Measurements from ENCODE around the gene FAAH. TPM values are rescaled to one million over a fixed set of nuclear protein-coding genes. Genes with fewer than 3 reads are reported as not detected.

FAAH gene
- total RNA-seq = 1 to 10 TPM; 3.5 to 6.2 TPM

DNA sequence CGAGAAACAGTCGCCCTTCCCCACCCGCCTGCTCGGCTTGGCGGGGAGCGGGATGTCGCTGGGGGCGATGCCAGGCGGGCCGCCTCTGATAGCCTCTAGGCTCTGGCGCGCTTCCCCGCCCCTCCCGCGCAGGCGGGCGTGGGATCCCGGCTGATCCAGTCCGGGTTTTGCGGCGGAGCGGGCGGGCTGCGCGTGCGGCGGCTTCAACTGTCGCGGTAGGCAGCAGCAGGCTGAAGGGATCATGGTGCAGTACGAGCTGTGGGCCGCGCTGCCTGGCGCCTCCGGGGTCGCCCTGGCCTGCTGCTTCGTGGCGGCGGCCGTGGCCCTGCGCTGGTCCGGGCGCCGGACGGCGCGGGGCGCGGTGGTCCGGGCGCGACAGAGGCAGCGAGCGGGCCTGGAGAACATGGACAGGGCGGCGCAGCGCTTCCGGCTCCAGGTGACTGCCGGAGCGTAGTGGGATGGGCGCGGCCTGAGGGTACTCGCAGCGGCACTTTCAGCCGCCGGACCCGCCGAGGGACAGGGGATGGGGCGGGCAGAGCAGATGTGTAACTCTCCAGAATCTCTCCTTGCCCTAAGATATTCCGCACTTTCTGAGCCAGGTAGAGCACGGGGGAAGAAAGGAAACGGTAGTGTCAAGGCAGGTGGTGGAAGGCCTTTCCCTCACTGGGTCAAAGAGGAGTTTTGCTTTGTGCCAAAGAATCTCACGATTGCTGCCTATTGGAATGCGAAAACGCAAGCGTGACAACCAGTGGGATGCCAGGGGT, at the start of gene FAAH:
Gene FAAH (plus strand): TSS at position 210 of the 764 bp plus-strand sequence. CDS start 32 bp downstream, at position 242.

Other genes with a start within 250 kb of the FAAH start
- gene TSPAN1, start 219.2 kb upstream of the FAAH start, total RNA-seq = not detected
- not detected for gene P3R3URF, start 217.8 kb upstream of the FAAH start, total RNA-seq
- 10 to 100 TPM; 29.2 to 31.4 TPM for gene POMGNT1, start 195.9 kb upstream of the FAAH start, total RNA-seq
- under 1 TPM; 0.15 to 0.24 TPM for gene LURAP1, start 191.0 kb upstream of the FAAH start, total RNA-seq
- 10 to 100 TPM; 33.0 to 34.7 TPM for gene RAD54L, start 146.6 kb upstream of the FAAH start, total RNA-seq
- 10 to 100 TPM; 38.7 to 39.2 TPM for gene LRRC41, start 90.7 kb upstream of the FAAH start, total RNA-seq
- gene UQCRH, start 90.6 kb upstream of the FAAH start, total RNA-seq = 100 to 1,000 TPM; 260 to 268 TPM
- 10 to 100 TPM; 20.5 to 21.6 TPM for gene NSUN4, start 53.5 kb upstream of the FAAH start, total RNA-seq
- gene DMBX1, start 95.5 kb downstream of the FAAH start, total RNA-seq = under 1 TPM in 1 of 2 experiments, not detected in 1; 0.10 TPM
- gene KNCN, start 157.3 kb downstream of the FAAH start, total RNA-seq = not detected
- 10 to 100 TPM; 58.9 to 59.6 TPM for gene MKNK1, start 210.0 kb downstream of the FAAH start, total RNA-seq
- 10 to 100 TPM; 22.3 to 22.4 TPM for gene MOB3C, start 222.5 kb downstream of the FAAH start, total RNA-seq

Data from activated naive CD4-positive, alpha-beta T cell treated with anti-CD3 and anti-CD28 coated beads, Interleukin-2, amount 10 ng/mL, durations not matched to agents 5 hours and 36 hours (primary cell).